ENCODE results near the gene FNTB.
"Not testable (repeated sequence)": the region's sequence is repeated elsewhere in the genome, so short reads cannot be mapped to it uniquely, and the experiment has no call there.

FNTB gene

GRCh38 chr14:65054471-65055085 lies 67.9 kb downstream of the FNTB start:
- no peak for DNase-seq

GRCh38 chr14:65057695-65058094 lies 71.0 kb downstream of the FNTB start:
- DNase-seq = no peak

GRCh38 chr14:65062096-65063075 lies 75.7 kb downstream of the FNTB start:
- no peak for DNase-seq

- no peak for DNase-seq
Measured at GRCh38 chr14:65065719-65066118, 79.0 kb downstream of the FNTB start.

- no peak for DNase-seq
Measured at GRCh38 chr14:65069874-65070413, 83.2 kb downstream of the FNTB start.

GRCh38 chr14:65070471-65070976 lies 83.8 kb downstream of the FNTB start:
- DNase-seq = no peak

- no peak for DNase-seq
Measured at GRCh38 chr14:65071544-65071943, 84.8 kb downstream of the FNTB start.

- DNase-seq = no peak
Measured at GRCh38 chr14:65072256-65072655, 85.6 kb downstream of the FNTB start.

- DNase-seq = no peak
Measured at GRCh38 chr14:65072937-65073336, 86.2 kb downstream of the FNTB start.

GRCh38 chr14:65073605-65074201 lies 87.0 kb downstream of the FNTB start:
- DNase-seq = no peak

- DNase-seq = no peak
Measured at GRCh38 chr14:65074449-65075150, 87.9 kb downstream of the FNTB start.

- DNase-seq = no peak
Measured at GRCh38 chr14:65075628-65076325, 89.1 kb downstream of the FNTB start.

- no peak for DNase-seq
Measured at GRCh38 chr14:65077318-65077717, 90.6 kb downstream of the FNTB start.

- DNase-seq = no peak
Measured at GRCh38 chr14:65079201-65079600, 92.5 kb downstream of the FNTB start.

GRCh38 chr14:65079768-65080167 lies 93.1 kb downstream of the FNTB start:
- no peak for DNase-seq

- no peak for DNase-seq
Measured at GRCh38 chr14:65080960-65081747, 94.5 kb downstream of the FNTB start.

GRCh38 chr14:65082930-65083329 lies 96.2 kb downstream of the FNTB start:
- no peak for DNase-seq

GRCh38 chr14:65084554-65085505 lies 98.1 kb downstream of the FNTB start:
- DNase-seq = no peak

- DNase-seq = not testable (repeated sequence)
Measured at GRCh38 chr14:65086686-65087085, 100.0 kb downstream of the FNTB start.

GRCh38 chr14:65087835-65088234 lies 101.1 kb downstream of the FNTB start:
- DNase-seq = not testable (repeated sequence)
